Skeletal muscle cell (primary cell): Measurements from ENCODE around the gene CHMP3.
"Not testable (repeated sequence)": the region's sequence is repeated elsewhere in the genome, so short reads cannot be mapped to it uniquely, and the experiment has no call there.

Experiments
- DNase-seq: peaks from one replicate; pipeline ENCODE4 v3.0.0-alpha.2; 2010; ENCODE audit warnings: low read depth
- H3K4me3 ChIP-seq: 2 replicates; pipeline ENCODE4 v1.5.1; 2011; ENCODE audit warnings: low read depth, mild to moderate bottlenecking, control low read depth, low read length, moderate library complexity

The CHMP3 gene

GRCh38 chr2:86518481-86518880 is 44.8 kb downstream of the CHMP3 start:
- DNase-seq = no peak
- H3K4me3 ChIP-seq = no peak overlapping the region

GRCh38 chr2:86513948-86514660 is 49.1 kb downstream of the CHMP3 start:
- H3K4me3 ChIP-seq = no peak overlapping the region
- no peak for DNase-seq

GRCh38 chr2:86512892-86513291 is 50.4 kb downstream of the CHMP3 start:
- DNase-seq = no peak
- H3K4me3 ChIP-seq = no peak overlapping the region

DNA sequence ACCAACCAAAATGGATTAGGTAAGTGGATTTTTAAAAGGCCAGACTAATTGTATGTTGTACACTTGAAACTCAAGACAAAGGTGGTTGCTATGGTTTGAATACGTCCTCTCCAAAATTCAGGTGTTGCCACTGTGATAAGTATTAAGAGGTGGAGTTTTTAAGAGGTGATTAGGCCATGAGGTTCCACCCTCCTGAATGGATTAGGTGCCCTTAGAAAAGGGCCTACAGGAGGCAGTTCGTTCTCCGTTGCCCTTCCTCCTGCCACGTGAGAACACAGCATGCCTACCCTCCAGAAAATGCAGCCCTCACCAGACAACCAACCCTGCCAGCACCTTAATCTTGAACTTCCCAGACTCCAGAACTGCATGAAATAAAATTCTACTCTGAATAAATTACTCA is 51.2 kb downstream of the CHMP3 start:
- H3K4me3 ChIP-seq = no peak overlapping the region
- no peak for DNase-seq

DNA sequence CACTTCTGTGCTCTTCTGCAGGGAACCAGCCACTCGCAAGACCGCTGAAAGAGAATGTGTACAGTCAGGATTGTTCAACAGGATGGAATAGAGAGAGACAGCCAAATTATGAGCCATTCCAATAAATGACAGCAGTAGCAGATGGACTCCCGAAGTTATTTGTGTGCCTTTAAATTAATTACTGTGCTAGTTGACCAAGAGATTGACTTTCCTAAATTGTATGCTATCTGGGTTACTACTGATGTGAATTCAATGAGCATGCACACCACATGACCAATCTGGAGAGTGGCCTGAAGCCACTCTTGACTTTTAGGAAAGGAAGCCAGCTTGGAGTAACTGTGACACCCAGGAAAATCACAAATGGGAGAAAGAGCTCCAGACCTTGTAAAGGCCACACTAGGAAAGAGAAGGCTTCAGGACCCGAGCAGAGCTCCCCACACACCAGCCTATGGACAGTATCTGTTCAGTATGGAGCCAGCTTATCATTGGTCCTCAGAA is 52.8 kb downstream of the CHMP3 start:
- no peak for DNase-seq

DNA sequence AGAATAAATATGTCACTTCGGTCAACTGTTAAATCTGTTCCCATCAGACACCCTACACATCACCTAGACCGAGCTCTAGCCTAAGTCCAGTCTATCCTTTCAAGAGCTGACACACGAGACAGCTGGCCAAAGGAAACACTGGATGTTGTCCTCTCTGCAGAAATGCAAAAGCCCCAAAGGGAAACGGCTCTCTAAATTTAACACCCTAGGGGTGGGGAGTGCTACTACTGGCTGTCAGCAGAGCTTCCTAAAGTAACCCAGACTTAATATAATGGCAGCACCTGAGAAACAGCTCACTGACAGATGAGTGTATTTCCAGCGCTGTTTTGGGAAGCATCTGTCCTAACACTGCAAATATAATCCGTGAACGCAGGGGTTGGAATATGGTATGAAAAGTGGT is 55.6 kb downstream of the CHMP3 start:
- DNase-seq = no peak
- no peak overlapping the region for H3K4me3 ChIP-seq

More for the DNA sequence above, 52.8 kb downstream of the CHMP3 start:
- no peak overlapping the region for H3K4me3 ChIP-seq

DNA sequence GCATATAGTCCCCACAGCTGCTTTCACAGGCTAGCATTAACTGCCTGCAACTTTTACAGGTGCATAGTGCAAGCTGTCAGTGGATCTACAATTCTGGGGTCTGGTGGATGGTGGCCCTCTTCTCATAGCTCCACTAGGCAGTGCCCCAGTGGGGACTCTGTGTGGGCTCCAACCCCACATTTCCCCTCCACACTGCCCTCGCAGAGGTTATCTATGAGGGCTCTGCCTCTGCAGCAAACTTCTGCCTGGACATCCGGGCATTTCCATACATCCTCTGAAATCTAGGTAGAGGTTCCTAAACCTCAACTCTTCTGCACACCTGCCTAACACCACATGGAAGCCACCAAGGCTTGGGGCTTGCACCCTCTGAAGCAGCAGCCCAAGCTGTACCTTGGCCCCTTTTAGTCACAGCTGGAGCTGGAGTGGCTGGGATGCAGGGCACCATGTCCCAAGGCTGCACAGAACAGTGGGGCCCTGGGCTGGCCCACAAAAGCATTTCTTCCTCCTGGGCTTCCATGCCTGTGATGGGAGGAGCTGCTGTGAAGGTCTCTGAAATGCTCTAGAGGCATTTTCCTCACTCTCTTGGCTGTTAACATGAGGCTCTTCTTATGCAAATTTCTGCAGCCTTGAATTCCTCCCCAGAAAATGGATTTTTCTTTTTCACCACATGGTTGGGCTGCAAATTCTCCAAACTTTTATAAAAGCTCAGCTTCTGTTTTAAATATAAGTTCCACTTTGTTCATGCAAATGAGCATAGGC is 62.7 kb downstream of the CHMP3 start:
- H3K4me3 ChIP-seq = no peak overlapping the region
- no peak for DNase-seq

DNA sequence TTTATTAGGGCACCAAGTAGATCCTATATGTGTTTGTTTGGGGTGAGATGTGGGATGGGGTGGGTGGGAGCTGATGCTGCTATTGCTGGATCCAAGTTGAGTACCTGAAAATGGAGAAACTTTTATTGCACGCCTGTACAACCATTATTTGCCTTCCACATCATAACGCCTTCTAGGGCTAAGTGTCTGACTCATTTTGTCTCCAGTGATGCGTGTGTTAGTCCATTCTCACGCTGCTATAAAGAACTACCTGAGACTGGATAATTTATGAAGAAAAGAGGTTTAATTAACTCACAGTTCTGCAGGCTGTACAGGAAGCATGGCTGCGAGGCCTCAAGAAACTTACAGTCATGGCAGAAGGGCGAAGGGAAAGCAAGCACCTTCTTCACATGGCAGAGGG is 63.9 kb downstream of the CHMP3 start:
- no peak for DNase-seq
- no peak overlapping the region for H3K4me3 ChIP-seq

GRCh38 chr2:86498468-86499260 is 64.6 kb downstream of the CHMP3 start:
- H3K4me3 ChIP-seq = no peak overlapping the region
- no peak for DNase-seq

DNA sequence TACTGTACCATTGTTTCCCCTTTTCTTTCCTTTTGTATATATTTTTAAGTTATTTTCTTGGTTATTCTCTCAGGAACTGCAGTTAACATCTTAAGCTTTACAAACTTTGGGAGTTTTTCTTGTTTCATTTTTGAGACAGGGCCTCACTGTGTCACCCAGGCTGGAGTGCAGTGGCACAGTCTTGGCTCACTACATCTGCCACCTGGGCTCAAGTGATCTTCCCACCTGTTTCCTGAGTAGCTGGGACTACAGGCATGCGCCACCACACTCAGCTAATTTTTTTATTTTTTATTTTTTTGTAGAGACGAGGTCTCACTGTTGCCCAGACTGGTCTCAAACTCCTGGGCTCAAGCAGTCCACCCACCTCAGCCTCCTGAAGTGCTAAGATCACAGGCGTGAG is 66.9 kb downstream of the CHMP3 start:
- not testable (repeated sequence) for DNase-seq, H3K4me3 ChIP-seq

- no peak overlapping the region for H3K4me3 ChIP-seq
- DNase-seq = no peak
These were observed 71.2 kb downstream of the CHMP3 start for GRCh38 chr2:86492048-86492453.

DNA sequence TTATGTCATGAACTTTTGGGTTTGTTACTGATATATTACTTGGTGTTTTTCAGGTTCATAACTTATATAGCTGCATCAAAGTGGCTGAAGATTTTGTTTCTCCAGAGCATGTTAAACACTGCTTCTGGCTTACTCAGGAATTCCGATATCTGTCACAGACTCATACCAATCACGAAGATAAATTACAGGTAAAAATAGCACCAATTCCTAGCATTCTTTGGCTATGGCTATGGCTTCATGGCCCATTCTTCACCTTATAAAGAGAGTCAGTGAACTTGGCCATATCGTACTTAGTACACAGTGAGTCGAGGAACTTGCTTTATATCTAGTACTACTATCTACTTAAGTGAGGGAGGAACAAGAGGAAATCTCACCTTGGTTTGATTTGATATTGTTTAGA is 72.2 kb downstream of the CHMP3 start:
- H3K4me3 ChIP-seq = no peak overlapping the region
- DNase-seq = no peak

- no peak overlapping the region for H3K4me3 ChIP-seq
- no peak for DNase-seq
These were observed 73.0 kb downstream of the CHMP3 start for GRCh38 chr2:86490245-86490644.

- no peak for DNase-seq
- H3K4me3 ChIP-seq = no peak overlapping the region
These were observed 73.7 kb downstream of the CHMP3 start for GRCh38 chr2:86489542-86489941.

- H3K4me3 ChIP-seq = no peak overlapping the region
- DNase-seq = no peak
These were observed 74.5 kb downstream of the CHMP3 start for GRCh38 chr2:86488561-86489250.

DNA sequence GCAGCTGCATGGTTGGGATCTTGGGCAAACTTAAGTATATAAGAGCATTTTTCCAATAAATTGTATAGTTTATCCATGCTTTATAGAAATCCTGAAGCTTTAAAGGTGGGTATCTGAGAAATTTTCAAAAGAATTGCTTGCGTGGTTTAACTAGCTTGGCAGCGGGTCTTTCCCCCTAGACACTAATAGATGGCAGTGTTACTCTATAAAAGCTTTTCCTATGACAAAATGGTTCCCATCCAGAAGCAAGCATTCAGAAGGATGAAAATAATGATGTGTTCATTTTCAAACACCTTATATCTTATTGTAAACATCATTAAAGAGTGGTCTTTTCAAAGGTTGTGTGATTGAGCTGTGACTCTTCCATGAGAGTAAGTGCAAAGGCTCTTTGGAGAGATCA is 76.2 kb downstream of the CHMP3 start:
- DNase-seq = no peak

DNA sequence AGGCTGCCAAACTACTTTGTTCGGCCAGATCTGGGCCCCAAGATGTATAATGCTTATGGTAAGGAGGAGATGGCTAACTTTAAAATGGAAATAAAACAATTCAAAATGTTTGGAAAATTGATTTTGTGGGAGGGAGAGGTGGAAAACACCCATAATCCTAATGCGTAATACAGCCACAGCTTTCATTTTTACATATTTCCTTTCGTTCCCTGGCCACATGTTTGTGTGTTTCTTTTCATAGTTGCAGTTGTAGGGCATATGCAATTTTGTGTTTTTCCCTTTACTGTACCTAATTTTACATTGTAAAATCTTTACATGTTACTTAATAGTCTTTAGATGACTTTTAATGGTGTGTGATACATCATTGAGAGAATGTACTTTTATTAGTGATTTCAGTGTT is 77.4 kb downstream of the CHMP3 start:
- DNase-seq = no peak
- no peak overlapping the region for H3K4me3 ChIP-seq

More for the DNA sequence above, 76.2 kb downstream of the CHMP3 start:
- no peak overlapping the region for H3K4me3 ChIP-seq

DNA sequence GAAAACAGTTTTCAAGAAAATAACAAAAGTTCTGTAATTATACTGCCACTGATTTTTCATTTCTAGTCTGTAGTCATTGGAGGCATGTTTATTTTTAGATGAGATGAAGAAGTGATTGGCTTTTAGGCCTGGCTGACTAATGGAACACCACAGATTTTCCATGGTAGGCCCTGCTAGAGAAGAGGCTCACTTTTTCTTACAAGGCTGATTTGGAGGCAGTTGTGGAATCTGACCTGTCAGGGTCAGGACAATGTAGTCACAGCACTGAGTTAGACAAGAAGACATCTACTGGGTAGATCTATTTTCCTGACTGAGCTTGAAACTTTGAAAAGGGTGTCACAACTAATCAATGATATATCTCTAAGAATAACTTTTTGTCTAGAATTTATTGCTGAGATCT is 78.1 kb downstream of the CHMP3 start:
- no peak for DNase-seq
- H3K4me3 ChIP-seq = no peak overlapping the region

DNA sequence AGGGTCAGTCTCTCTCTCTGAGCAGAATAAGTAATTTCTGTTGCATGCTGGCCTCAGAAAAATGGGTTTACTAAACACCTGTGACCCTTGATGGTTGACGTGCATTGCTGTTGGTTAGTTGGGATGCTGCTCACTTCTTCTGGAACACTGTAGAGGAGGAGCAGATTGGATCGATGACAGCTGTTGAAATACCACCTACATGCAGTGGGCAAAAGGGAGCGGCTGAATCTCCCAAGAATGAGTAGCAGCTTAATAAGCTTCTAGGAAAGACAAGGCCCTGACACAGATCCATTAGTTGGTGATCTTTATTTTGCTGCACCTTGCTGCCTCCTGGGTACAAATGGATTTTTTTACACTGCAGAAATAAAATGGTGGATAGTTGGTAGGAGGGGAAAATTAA is 78.9 kb downstream of the CHMP3 start:
- no peak overlapping the region for H3K4me3 ChIP-seq
- no peak for DNase-seq

DNA sequence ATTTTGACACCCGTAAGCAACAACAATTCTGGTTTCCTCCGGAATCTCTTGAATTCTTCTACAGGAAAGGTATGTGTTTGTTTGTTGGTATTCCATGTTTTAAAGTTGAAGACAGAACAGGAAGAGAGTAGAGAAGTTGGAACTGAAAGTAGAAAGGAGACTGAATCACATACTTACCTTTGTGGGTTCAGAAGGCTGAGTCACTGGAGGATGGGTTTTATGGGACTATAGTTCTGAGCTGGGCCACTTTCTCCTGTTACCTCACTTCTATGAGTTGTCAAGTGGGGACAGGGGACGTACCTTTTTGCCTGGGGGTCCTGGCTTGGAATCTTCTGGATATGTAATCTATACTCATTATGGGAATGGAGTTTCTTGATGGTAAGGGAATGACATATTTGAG is 81.2 kb downstream of the CHMP3 start:
- no peak overlapping the region for H3K4me3 ChIP-seq
- DNase-seq = no peak
